Panc1 (cell line): ENCODE results near the gene NUP93. TPM values are rescaled to one million over a fixed set of nuclear protein-coding genes. Genes with fewer than 3 reads are reported as not detected.
"Not testable (repeated sequence)": the region's sequence is repeated elsewhere in the genome, so short reads cannot be mapped to it uniquely, and the experiment has no call there.

Experiments
- ATAC-seq: fragments of 200-7000 bp; cut with Tn5 transposase; 2 replicates; pipeline ENCODE4 v1.9.1; 2020; ENCODE audit warnings: mild to moderate bottlenecking, moderate library complexity
- BruUV-seq: library from RNA; stranded (reverse); fragments of 400-500 nt; replicated peaks from 2 replicates; lab custom pipeline; 2021; lab: Mats Ljungman, UMichigan
- CTCF ChIA-PET: fragments of 300-600 bp; sonication (Branson Sonifier 250); formaldehyde crosslinking; loops from one replicate; lab custom pipeline; 2022; ENCODE audit warnings: antibody characterized with exemption; lab: Charles Lee
- POLR2A ChIA-PET: fragments of 300-600 bp; sonication (Branson Sonifier 250); formaldehyde crosslinking; loops from one replicate; lab custom pipeline; 2022; ENCODE audit warnings: antibody characterized with exemption; lab: Charles Lee
- DNase-seq: peaks from one replicate; pipeline ENCODE4 v3.0.0-alpha.2; 2010; ENCODE audit warnings: low read depth, low spot score
- H3K27ac ChIP-seq: 2 replicates; pipeline ENCODE4 v1.5.1; 2011; ENCODE audit warnings: mild to moderate bottlenecking, low read length, inconsistent platforms
- H3K27me3 ChIP-seq: fragments of 200-500 bp; sonication (Bioruptor generic); 2 replicates; pipeline ENCODE4 v1.6.0; 2014; ENCODE audit warnings: low read length, inconsistent platforms; ENCODE audit not compliant: control insufficient read depth, insufficient read depth
- H3K36me3 ChIP-seq: fragments of 200-500 bp; sonication (Bioruptor generic); 2 replicates; pipeline ENCODE4 v1.5.1; 2014; ENCODE audit warnings: inconsistent platforms, mild to moderate bottlenecking, low read length, moderate library complexity; ENCODE audit not compliant: control insufficient read depth, insufficient read depth
- H3K4me1 ChIP-seq: 2 replicates; pipeline ENCODE4 v1.5.1; 2011; ENCODE audit warnings: inconsistent platforms, mild to moderate bottlenecking, low read length, moderate library complexity; ENCODE audit not compliant: control insufficient read depth, insufficient read depth
- H3K4me3 ChIP-seq, 2 experiments: 2 replicates each; pipeline ENCODE4 v1.5.1; 2011 to 2012; ENCODE audit warnings: low read depth in 2 of 2, low read length in 2 of 2, mild to moderate bottlenecking in 2 of 2, inconsistent platforms in 1 of 2, moderate library complexity in 1 of 2
- H3K9me3 ChIP-seq: fragments of 200-500 bp; sonication (Bioruptor generic); 2 replicates; pipeline ENCODE4 v1.5.1; 2014; ENCODE audit warnings: low read depth, mild to moderate bottlenecking, inconsistent platforms, low read length, moderate library complexity; ENCODE audit not compliant: control insufficient read depth, insufficient read depth
- POLR2AphosphoS5 ChIP-seq: IDR thresholded peaks from 2 replicates; pipeline ENCODE4 v1.6.1; 2012; ENCODE audit warnings: mild to moderate bottlenecking, low read depth, low read length, moderate library complexity
- SIN3A ChIP-seq: IDR thresholded peaks from 2 replicates; pipeline ENCODE4 v1.6.1; 2012; ENCODE audit warnings: low read depth, mild to moderate bottlenecking, low read length, moderate library complexity, borderline replicate concordance; ENCODE audit not compliant: insufficient read depth
- TCF7L2 ChIP-seq: IDR thresholded peaks from 2 replicates; pipeline ENCODE4 v1.6.1; 2011; ENCODE audit warnings: mild to moderate bottlenecking, low read depth, low read length, inconsistent platforms
- in situ Hi-C: cut with HindIII; loops from 2 replicates; pipeline ENCODE4 v1.10.0; 2016; ENCODE audit warnings: low sequenced_read_pairs, low pct_unique_long_range_greater_than_20kb
- intact Hi-C: fragments of 100-400 bp; cut with micrococcal nuclease; formaldehyde crosslinking; loops from one replicate; pipeline ENCODE4 v1.10.0; 2022; ENCODE audit not compliant: unreplicated experiment
- total RNA-seq: library from RNA; stranded (reverse); gene quantifications from one replicate; pipeline ENCODE4 v1.2.1, GENCODE V29; 2021; ENCODE audit not compliant: unreplicated experiment
- TF ChIP-seq, protein P1 (sequence below): fragments of 450-650 bp; IDR thresholded peaks from 2 replicates; pipeline ENCODE4 v1.5.1; 2017; ENCODE audit warnings: mild to moderate bottlenecking
- TF ChIP-seq, protein P2 (sequence below), 2 experiments: IDR thresholded peaks; 2 replicates each; pipeline ENCODE4 v1.6.1; 2011 to 2012; ENCODE audit warnings: low read depth in 2 of 2, control low read depth in 1 of 2, low read length in 1 of 2, mild to moderate bottlenecking in 1 of 2, moderate library complexity in 1 of 2; ENCODE audit not compliant: insufficient read depth in 1 of 2

The NUP93 gene
- total RNA-seq, 1 experiment from 2014 or later = 88.5 TPM

DNA sequence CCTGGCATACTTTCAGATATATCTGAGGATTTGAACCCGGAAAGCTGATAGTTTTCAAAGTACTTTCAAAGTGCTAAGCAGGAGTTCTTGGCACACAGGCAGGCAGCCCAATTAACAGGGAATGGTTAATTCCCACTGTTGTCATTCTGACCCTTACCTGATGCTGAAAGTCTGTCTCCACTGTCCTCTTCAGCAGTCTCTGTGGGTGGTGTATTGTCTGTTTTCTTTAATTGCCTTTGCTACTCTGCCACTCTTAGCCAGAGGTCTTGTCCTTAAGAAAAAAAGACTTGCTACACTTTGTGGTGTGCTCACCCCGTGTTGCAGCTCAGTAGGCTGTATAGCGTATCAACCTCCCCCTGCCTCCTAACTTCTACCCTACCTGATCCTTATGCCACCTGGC is 71.8 kb downstream of the NUP93 start:
- Histone ChIP-seq H3K36me3 (no peaks in the 10 kb centered on the region), H3K4me3 (no peak overlapping the region), H3K27me3 (no peaks in the 10 kb centered on the region), H3K4me1 (peaks cover 9% of the 10 kb centered on the region), H3K27ac (no peak overlapping the region), H3K9me3 (no peaks in the 10 kb centered on the region)
- ChIA-PET POLR2A (no interaction called here), CTCF (no interaction called here)
- TF ChIP-seq POLR2AphosphoS5 = no peak
- TF ChIP-seq, protein P1, sequence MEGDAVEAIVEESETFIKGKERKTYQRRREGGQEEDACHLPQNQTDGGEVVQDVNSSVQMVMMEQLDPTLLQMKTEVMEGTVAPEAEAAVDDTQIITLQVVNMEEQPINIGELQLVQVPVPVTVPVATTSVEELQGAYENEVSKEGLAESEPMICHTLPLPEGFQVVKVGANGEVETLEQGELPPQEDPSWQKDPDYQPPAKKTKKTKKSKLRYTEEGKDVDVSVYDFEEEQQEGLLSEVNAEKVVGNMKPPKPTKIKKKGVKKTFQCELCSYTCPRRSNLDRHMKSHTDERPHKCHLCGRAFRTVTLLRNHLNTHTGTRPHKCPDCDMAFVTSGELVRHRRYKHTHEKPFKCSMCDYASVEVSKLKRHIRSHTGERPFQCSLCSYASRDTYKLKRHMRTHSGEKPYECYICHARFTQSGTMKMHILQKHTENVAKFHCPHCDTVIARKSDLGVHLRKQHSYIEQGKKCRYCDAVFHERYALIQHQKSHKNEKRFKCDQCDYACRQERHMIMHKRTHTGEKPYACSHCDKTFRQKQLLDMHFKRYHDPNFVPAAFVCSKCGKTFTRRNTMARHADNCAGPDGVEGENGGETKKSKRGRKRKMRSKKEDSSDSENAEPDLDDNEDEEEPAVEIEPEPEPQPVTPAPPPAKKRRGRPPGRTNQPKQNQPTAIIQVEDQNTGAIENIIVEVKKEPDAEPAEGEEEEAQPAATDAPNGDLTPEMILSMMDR = no peak
- TF ChIP-seq, protein P2, sequence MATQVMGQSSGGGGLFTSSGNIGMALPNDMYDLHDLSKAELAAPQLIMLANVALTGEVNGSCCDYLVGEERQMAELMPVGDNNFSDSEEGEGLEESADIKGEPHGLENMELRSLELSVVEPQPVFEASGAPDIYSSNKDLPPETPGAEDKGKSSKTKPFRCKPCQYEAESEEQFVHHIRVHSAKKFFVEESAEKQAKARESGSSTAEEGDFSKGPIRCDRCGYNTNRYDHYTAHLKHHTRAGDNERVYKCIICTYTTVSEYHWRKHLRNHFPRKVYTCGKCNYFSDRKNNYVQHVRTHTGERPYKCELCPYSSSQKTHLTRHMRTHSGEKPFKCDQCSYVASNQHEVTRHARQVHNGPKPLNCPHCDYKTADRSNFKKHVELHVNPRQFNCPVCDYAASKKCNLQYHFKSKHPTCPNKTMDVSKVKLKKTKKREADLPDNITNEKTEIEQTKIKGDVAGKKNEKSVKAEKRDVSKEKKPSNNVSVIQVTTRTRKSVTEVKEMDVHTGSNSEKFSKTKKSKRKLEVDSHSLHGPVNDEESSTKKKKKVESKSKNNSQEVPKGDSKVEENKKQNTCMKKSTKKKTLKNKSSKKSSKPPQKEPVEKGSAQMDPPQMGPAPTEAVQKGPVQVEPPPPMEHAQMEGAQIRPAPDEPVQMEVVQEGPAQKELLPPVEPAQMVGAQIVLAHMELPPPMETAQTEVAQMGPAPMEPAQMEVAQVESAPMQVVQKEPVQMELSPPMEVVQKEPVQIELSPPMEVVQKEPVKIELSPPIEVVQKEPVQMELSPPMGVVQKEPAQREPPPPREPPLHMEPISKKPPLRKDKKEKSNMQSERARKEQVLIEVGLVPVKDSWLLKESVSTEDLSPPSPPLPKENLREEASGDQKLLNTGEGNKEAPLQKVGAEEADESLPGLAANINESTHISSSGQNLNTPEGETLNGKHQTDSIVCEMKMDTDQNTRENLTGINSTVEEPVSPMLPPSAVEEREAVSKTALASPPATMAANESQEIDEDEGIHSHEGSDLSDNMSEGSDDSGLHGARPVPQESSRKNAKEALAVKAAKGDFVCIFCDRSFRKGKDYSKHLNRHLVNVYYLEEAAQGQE (IDR thresholded peaks at IDR 0.05; ENCODE audit: insufficient read depth in 1 of 2, low read depth in 2 of 2, low read length in 1 of 2) = no peak
- intact Hi-C loops = no loop called here
- no TSS peak for BruUV-seq
- no peak for DNase-seq
- in situ Hi-C loops = no loop called here
- no peak for ATAC-seq

DNA sequence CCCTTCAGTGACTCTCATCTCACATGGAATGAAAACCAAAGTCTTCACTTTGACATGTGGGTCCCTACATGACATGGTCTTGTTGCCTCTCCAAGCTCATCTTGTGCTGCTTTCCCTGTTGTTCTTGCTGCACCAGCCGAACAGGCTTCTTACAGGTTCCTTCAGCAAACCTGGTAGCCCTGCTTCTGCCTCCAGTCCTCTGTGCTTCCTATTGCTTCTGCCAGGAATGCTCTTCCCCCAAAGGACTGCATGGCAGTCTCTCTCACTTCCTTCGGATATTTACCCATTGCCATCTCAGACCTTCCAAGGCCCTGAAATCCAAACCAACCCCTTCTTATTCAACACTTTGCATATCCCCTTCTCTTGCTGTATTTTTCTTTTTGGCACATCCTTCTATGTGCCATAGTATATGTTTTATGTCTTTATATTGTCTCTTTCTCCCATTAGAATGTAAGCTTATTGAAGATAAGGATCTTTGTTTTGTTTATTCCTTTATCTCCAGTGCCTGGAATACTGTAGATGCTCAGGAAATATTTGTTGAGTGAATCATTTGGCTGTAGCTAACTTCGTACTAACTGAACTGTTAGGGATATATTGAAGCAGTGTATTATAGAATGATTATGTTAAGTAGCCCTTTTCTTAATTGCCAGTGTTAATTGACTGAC is 77.2 kb downstream of the NUP93 start:
- Histone ChIP-seq H3K9me3 (no peaks in the 10 kb centered on the region), H3K27me3 (no peaks in the 10 kb centered on the region), H3K4me3 (no peak overlapping the region), H3K4me1 (peaks cover 16% of the 10 kb centered on the region), H3K27ac (peak overlapping the region; percentile 75), H3K36me3 (no peaks in the 10 kb centered on the region; the same call in 1 of the 2 replicates)
- BruUV-seq = no TSS peak
- POLR2A ChIA-PET = no interaction called here
- DNase-seq = peak; percentile 5
- CTCF ChIA-PET = no interaction called here
- in situ Hi-C loops = no loop called here
- ATAC-seq = peak; percentile 93
- intact Hi-C loops = no loop called here
- no peak for TF ChIP-seq TCF7L2
- no peak for TF ChIP-seq SIN3A
- TF ChIP-seq, protein P2 (IDR thresholded peaks at IDR 0.05; ENCODE audit: insufficient read depth in 1 of 2, low read depth in 2 of 2, low read length in 1 of 2) = no peak
- TF ChIP-seq, protein P1 = no peak
- no peak for TF ChIP-seq POLR2AphosphoS5

DNA sequence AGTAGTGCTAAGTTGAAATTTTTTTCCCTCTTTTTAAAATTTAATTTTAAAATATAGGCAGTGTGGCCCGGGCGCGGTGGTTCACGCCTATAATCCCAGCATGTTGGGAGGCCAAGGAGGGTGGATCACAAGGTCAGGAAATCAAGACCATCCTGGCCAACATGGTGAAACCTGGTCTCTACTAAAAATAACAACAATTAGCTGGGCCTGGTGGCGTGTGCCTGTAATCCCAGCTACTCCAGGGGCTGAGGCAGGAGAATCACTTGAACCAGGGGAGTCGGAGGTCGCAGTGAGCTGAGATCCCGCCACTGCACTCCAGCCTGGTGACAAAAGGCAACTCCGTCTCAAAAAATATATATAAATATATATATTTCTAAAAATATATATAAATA is 77.7 kb downstream of the NUP93 start:
- in situ Hi-C loops, H3K9me3 ChIP-seq, BruUV-seq, intact Hi-C loops, CTCF ChIA-PET, H3K27me3 ChIP-seq, POLR2A ChIA-PET, H3K36me3 ChIP-seq, DNase-seq, H3K4me3 ChIP-seq: not testable (repeated sequence)
- peaks cover 18% of the 10 kb centered on the region for H3K4me1 ChIP-seq
- ATAC-seq = peak; percentile 59
- peak overlapping the region; percentile 75; the same call in 1 of the 2 replicates for H3K27ac ChIP-seq
